Spleen (tissue), 11 donors: ENCODE measurements around the gene GABRR2. TPM values are rescaled to one million over a fixed set of nuclear protein-coding genes. Genes with fewer than 3 reads are reported as not detected.

Experiments
- DNase-seq: peaks from one replicate; pipeline ENCODE4 v3.0.0-alpha.2; 2020
- H3K27ac ChIP-seq, 8 donors: fragments of 200-600 bp; sonication (generic) in 7 of 8; 1 replicate in 4 of 8; 2 replicates in 4 of 8; pipeline versions ENCODE4 v1.5.0 to v1.8.0; 2016 to 2021; ENCODE audit warnings: inconsistent platforms in 4 of 8, mild to moderate bottlenecking in 4 of 8, moderate library complexity in 1 of 8
- H3K27me3 ChIP-seq, 7 donors: fragments of 200-600 bp; sonication (generic) in 6 of 7; replicated peaks in 1 of 7; 1 replicate in 4 of 7; 2 replicates in 3 of 7; pipeline versions ENCODE4 v1.5.0 to v1.8.0; 2016 to 2021; ENCODE audit warnings: inconsistent platforms in 3 of 7, mild to moderate bottlenecking in 1 of 7
- H3K36me3 ChIP-seq, 6 donors: fragments of 200-600 bp; sonication (generic) in 5 of 6; 1 replicate in 4 of 6; 2 replicates in 2 of 6; pipeline versions ENCODE4 v1.5.0 to v1.8.0; 2016 to 2021; ENCODE audit warnings: inconsistent platforms in 2 of 6
- H3K4me1 ChIP-seq, 6 donors: fragments of 200-600 bp; sonication (generic) in 5 of 6; 1 replicate in 3 of 6; 2 replicates in 3 of 6; pipeline versions ENCODE4 v1.5.0 to v1.8.0; 2016 to 2021; ENCODE audit warnings: inconsistent platforms in 3 of 6
- H3K4me3 ChIP-seq, 8 donors: fragments of 200-600 bp; sonication (generic) in 7 of 8; 1 replicate in 4 of 8; 2 replicates in 4 of 8; pipeline versions ENCODE4 v1.5.0 to v1.8.0; 2016 to 2021; ENCODE audit warnings: inconsistent platforms in 4 of 8, mild to moderate bottlenecking in 4 of 8, moderate library complexity in 2 of 8
- H3K9me3 ChIP-seq, 8 donors: fragments of 200-600 bp; sonication (generic) in 7 of 8; 1 replicate in 4 of 8; 2 replicates in 4 of 8; pipeline versions ENCODE4 v1.5.0 to v1.8.0; 2016 to 2021; ENCODE audit warnings: inconsistent platforms in 4 of 8
- POLR2A ChIP-seq, 3 donors: fragments of 450-650 bp; IDR thresholded peaks; one replicate each; pipeline ENCODE4 v1.5.1; 2017; ENCODE audit warnings: antibody characterized with exemption in 3 of 3, mild to moderate bottlenecking in 1 of 3
- POLR2AphosphoS5 ChIP-seq, 3 donors: sonication (generic); formaldehyde crosslinking; IDR thresholded peaks; one replicate each; pipeline ENCODE4 v1.5.1; 2017; ENCODE audit warnings: antibody characterized with exemption in 3 of 3
- WGBS, 5 donors: extraction: QIAGEN DNeasy Blood & Tissue Kit in 3 of 5; methylation state at CpG; one replicate each; pipeline versions ENCODE4 v1.1.5 to v1.1.7; 2013 to 2018; 5-methylcytosine and 5-hydroxymethylcytosine counted together
- intact Hi-C: fragments of 100-400 bp; cut with DNase I; formaldehyde crosslinking; loops from one replicate; pipeline ENCODE4 v1.15.0; 2023; ENCODE audit warnings: low total_unique reads
- polyA plus RNA-seq, 3 donors: library from polyadenylated mRNA; stranded (reverse); fragments of 200-250 nt; gene quantifications; one replicate each; pipeline ENCODE4 v1.2.1, GENCODE V29; 2013
- total RNA-seq, 7 donors: library from RNA; depleted of rRNA in 3 of 7; stranded (reverse); fragments of >200 nt in 3 of 7; fragmentation: NEBNext Ultra II Directional in 4 of 7; extraction: Animal tissue kit (Norgen Biotek cat#: 25700) in 4 of 7; gene quantifications; one replicate each; pipeline versions ENCODE4 v1.1.0 to v1.2.1, GENCODE V29; 2016 to 2021
- TF ChIP-seq, protein P1 (sequence below), 11 experiments: fragments of 200-600 bp in 7 of 11; fragments of 450-650 bp in 4 of 11; sonication (generic) in 4 of 11; IDR thresholded peaks in 8 of 11; conservative IDR thresholded peaks in 3 of 11; 1 replicate in 7 of 11; 2 replicates in 4 of 11; pipeline versions ENCODE4 v1.4.0 to v1.8.0; 2016 to 2021; ENCODE audit warnings: antibody characterized with exemption in 11 of 11, inconsistent platforms in 4 of 11, mild to moderate bottlenecking in 1 of 11
- donor health status: healthy with polysubstance abuse.
- donor health status: DM: no; HTN: no; CAD: no; lungs with moderate emphysema.
- donor health status: DM: no; HTN: no; CAD: no.
- donor health status: Bipolar disorder and iron deficiency.
- donor health status: healthy.
- donor health status: DM: no; HTN: no; CAD: no.
- donor health status: DM: yes; HTN: yes; CAD: no.

Gene GABRR2
- total and polyA plus RNA-seq, 10 donors: 0.32 to 13.0 (median 3.4) TPM

DNA sequence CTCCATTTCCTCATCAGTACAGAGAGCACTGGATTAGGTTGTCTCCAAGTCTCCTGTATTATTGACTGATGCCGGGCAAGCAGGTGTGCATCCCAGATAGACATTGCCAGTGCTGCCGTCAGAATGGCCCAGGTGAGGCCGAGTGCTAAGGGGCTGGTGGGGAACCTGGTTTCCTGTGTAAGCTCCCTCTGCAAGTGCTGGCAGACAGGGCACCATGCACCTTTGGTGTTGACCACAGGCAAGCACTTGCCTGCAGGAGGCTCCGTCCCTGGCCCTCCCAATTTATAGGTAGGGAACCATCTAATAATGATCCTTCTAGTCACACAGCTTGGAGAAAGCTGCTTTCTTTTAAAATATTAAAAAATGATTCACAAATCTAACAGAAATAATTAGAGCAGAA lies 98.7 kb downstream of the GABRR2 start:
- WGBS, 5 donors: 77 to 100% (median 86%) methylated on average over 2 to 4 of the region's 4 CpGs
- no peak for DNase-seq
- H3K9me3 ChIP-seq: no peaks in the 10 kb centered on the region
- no peaks in the 10 kb centered on the region for H3K36me3 ChIP-seq
- TF ChIP-seq, protein P1, sequence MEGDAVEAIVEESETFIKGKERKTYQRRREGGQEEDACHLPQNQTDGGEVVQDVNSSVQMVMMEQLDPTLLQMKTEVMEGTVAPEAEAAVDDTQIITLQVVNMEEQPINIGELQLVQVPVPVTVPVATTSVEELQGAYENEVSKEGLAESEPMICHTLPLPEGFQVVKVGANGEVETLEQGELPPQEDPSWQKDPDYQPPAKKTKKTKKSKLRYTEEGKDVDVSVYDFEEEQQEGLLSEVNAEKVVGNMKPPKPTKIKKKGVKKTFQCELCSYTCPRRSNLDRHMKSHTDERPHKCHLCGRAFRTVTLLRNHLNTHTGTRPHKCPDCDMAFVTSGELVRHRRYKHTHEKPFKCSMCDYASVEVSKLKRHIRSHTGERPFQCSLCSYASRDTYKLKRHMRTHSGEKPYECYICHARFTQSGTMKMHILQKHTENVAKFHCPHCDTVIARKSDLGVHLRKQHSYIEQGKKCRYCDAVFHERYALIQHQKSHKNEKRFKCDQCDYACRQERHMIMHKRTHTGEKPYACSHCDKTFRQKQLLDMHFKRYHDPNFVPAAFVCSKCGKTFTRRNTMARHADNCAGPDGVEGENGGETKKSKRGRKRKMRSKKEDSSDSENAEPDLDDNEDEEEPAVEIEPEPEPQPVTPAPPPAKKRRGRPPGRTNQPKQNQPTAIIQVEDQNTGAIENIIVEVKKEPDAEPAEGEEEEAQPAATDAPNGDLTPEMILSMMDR (IDR thresholded peaks at IDR 0.05 in 8 of 11, conservative IDR thresholded peaks at IDR 0.05 in 3 of 11): no peak
- TF ChIP-seq POLR2AphosphoS5 (IDR thresholded peaks at IDR 0.05) (no peak), POLR2A (IDR thresholded peaks at IDR 0.05) (no peak)
- H3K4me1 ChIP-seq: peaks cover 0 to 10% (median 0%) of the 10 kb centered on the region in 6 donors
- intact Hi-C loops: no loop called here
- no peak overlapping the region for H3K27ac ChIP-seq
- no peaks in the 10 kb centered on the region for H3K27me3 ChIP-seq
- no peak overlapping the region for H3K4me3 ChIP-seq

GRCh38 chr6:89215391-89215790 lies 99.7 kb downstream of the GABRR2 start:
- TF ChIP-seq POLR2A (IDR thresholded peaks at IDR 0.05) (no peak), POLR2AphosphoS5 (IDR thresholded peaks at IDR 0.05) (no peak)
- TF ChIP-seq, protein P1 (IDR thresholded peaks at IDR 0.05 in 8 of 11, conservative IDR thresholded peaks at IDR 0.05 in 3 of 11): no peak
- H3K36me3 ChIP-seq: no peaks in the 10 kb centered on the region
- no peak overlapping the region for H3K4me3 ChIP-seq
- no peak for DNase-seq
- no peak overlapping the region for H3K27ac ChIP-seq
- H3K9me3 ChIP-seq: no peaks in the 10 kb centered on the region
- no peaks in the 10 kb centered on the region for H3K27me3 ChIP-seq
- intact Hi-C loops: no loop called here
- peaks cover 0 to 10% (median 0%) of the 10 kb centered on the region in 6 donors for H3K4me1 ChIP-seq

GRCh38 chr6:89214197-89214596 lies 100.9 kb downstream of the GABRR2 start:
- DNase-seq: no peak
- H3K36me3 ChIP-seq: no peaks in the 10 kb centered on the region
- intact Hi-C loops: no loop called here
- no peaks in the 10 kb centered on the region for H3K9me3 ChIP-seq
- H3K4me3 ChIP-seq: no peak overlapping the region
- H3K27ac ChIP-seq: no peak overlapping the region
- TF ChIP-seq POLR2AphosphoS5 (IDR thresholded peaks at IDR 0.05) (no peak), POLR2A (IDR thresholded peaks at IDR 0.05) (no peak)
- TF ChIP-seq, protein P1 (IDR thresholded peaks at IDR 0.05 in 8 of 11, conservative IDR thresholded peaks at IDR 0.05 in 3 of 11): no peak
- peaks cover 0 to 10% (median 0%) of the 10 kb centered on the region in 6 donors for H3K4me1 ChIP-seq
- no peaks in the 10 kb centered on the region for H3K27me3 ChIP-seq

GRCh38 chr6:89212472-89212871 lies 102.6 kb downstream of the GABRR2 start:
- Histone ChIP-seq H3K4me1 (peaks cover 0 to 5% (median 0%) of the 10 kb centered on the region in 6 donors), H3K27ac (no peak overlapping the region), H3K36me3 (no peaks in the 10 kb centered on the region), H3K27me3 (no peaks in the 10 kb centered on the region), H3K9me3 (no peaks in the 10 kb centered on the region), H3K4me3 (no peak overlapping the region)
- intact Hi-C loops: no loop called here
- TF ChIP-seq POLR2A (IDR thresholded peaks at IDR 0.05) (no peak), POLR2AphosphoS5 (IDR thresholded peaks at IDR 0.05) (no peak)
- TF ChIP-seq, protein P1 (IDR thresholded peaks at IDR 0.05 in 8 of 11, conservative IDR thresholded peaks at IDR 0.05 in 3 of 11): no peak
- 45 to 84% (median 69%) methylated on average over 5 of the region's 5 CpGs for WGBS, 5 donors
- DNase-seq: no peak
